GM19043 (cell line): Measurements from ENCODE around the gene CHMP4B.
"Not testable (repeated sequence)": the region's sequence is repeated elsewhere in the genome, so short reads cannot be mapped to it uniquely, and the experiment has no call there.

Experiments
- ATAC-seq: cut with Tn5 transposase; IDR thresholded peaks from one replicate; pipeline ENCODE4 v1.9.1; 2021; ENCODE audit warnings: low read depth; ENCODE audit not compliant: unreplicated experiment

CHMP4B gene

GRCh38 chr20:33789109-33789857, 21.9 kb upstream of the CHMP4B start:
- no peak for ATAC-seq

- no peak for ATAC-seq
Observed at GRCh38 chr20:33789858-33790182, 21.3 kb upstream of the CHMP4B start.

- no peak for ATAC-seq
Observed at GRCh38 chr20:33790566-33790965, 20.6 kb upstream of the CHMP4B start.

GRCh38 chr20:33791021-33791420, 20.1 kb upstream of the CHMP4B start:
- no peak for ATAC-seq

- no peak for ATAC-seq
Observed at GRCh38 chr20:33791540-33791939, 19.6 kb upstream of the CHMP4B start.

GRCh38 chr20:33791959-33792597, 19.1 kb upstream of the CHMP4B start:
- no peak for ATAC-seq

- not testable (repeated sequence) for ATAC-seq
Observed at GRCh38 chr20:33792598-33792989, 18.6 kb upstream of the CHMP4B start.

GRCh38 chr20:33793011-33793931, 17.9 kb upstream of the CHMP4B start:
- no peak for ATAC-seq

- no peak for ATAC-seq
Observed at GRCh38 chr20:33796263-33796906, 14.8 kb upstream of the CHMP4B start.

- ATAC-seq: no peak
Observed at GRCh38 chr20:33796907-33797544, 14.1 kb upstream of the CHMP4B start.

- no peak for ATAC-seq
Observed at GRCh38 chr20:33798444-33798843, 12.7 kb upstream of the CHMP4B start.

- ATAC-seq: no peak
Observed at GRCh38 chr20:33803921-33804337, 7.2 kb upstream of the CHMP4B start.

- no peak for ATAC-seq
Observed at GRCh38 chr20:33808388-33808787, 2.8 kb upstream of the CHMP4B start.

- ATAC-seq: no peak
Observed at GRCh38 chr20:33810259-33810658, 889 bp upstream of the CHMP4B start.

- ATAC-seq: no peak
Observed at GRCh38 chr20:33811776-33812151, 616 bp downstream of the CHMP4B start.

- ATAC-seq: no peak
Observed at GRCh38 chr20:33812152-33812849, 1.2 kb downstream of the CHMP4B start.

- ATAC-seq: no peak
Observed at GRCh38 chr20:33812908-33813462, 1.8 kb downstream of the CHMP4B start.

- no peak for ATAC-seq
Observed at GRCh38 chr20:33814238-33814712, 3.1 kb downstream of the CHMP4B start.

GRCh38 chr20:33815671-33816070, 4.5 kb downstream of the CHMP4B start:
- ATAC-seq: no peak
